Nephron progenitor cell (in vitro differentiated cells): ENCODE data around the gene IRF7.
A peak's percentile ranks its signal among the peaks of the same experiment; 100 is the strongest.

Experiments
- DNase-seq: peaks from one replicate; pipeline ENCODE4 v3.0.0; 2021
- H3K27ac Mint-ChIP-seq: 2 replicates; pipeline ENCODE4 v1.8.0; 2021; ENCODE audit warnings: mild to moderate bottlenecking, moderate library complexity, mixed read lengths
- H3K27me3 Mint-ChIP-seq: 2 replicates; pipeline ENCODE4 v1.8.0; 2021; ENCODE audit warnings: mild to moderate bottlenecking, low read depth, mixed read lengths; ENCODE audit not compliant: poor library complexity
- H3K36me3 Mint-ChIP-seq: 2 replicates; pipeline ENCODE4 v1.8.0; 2021; ENCODE audit warnings: low read depth, mixed read lengths
- H3K4me1 Mint-ChIP-seq: 2 replicates; pipeline ENCODE4 v1.8.0; 2021; ENCODE audit warnings: mixed read lengths
- H3K4me3 Mint-ChIP-seq: 2 replicates; pipeline ENCODE4 v1.8.0; 2021; ENCODE audit warnings: mild to moderate bottlenecking, moderate library complexity, mixed read lengths
- H3K9me3 Mint-ChIP-seq: 2 replicates; pipeline ENCODE4 v1.8.0; 2021; ENCODE audit warnings: mild to moderate bottlenecking, moderate library complexity, mixed read lengths
- TF ChIP-seq, protein P1 (sequence below): fragments of 200-600 bp; sonication (generic); IDR thresholded peaks from 2 replicates; pipeline ENCODE4 v1.5.0; 2021; ENCODE audit warnings: antibody characterized with exemption

The IRF7 gene

GRCh38 chr11:612201-612960, 3.4 kb downstream of the IRF7 start:
- Mint-ChIP-seq H3K27ac (peak overlapping the region; percentile 78), H3K4me3 (peak overlapping the region; percentile 45), H3K4me1 (peaks cover 23% of the 10 kb centered on the region), H3K9me3 (no peaks in the 10 kb centered on the region), H3K36me3 (peaks cover 17% of the 10 kb centered on the region), H3K27me3 (no peaks in the 10 kb centered on the region)
- no peak for DNase-seq
- TF ChIP-seq, protein P1, sequence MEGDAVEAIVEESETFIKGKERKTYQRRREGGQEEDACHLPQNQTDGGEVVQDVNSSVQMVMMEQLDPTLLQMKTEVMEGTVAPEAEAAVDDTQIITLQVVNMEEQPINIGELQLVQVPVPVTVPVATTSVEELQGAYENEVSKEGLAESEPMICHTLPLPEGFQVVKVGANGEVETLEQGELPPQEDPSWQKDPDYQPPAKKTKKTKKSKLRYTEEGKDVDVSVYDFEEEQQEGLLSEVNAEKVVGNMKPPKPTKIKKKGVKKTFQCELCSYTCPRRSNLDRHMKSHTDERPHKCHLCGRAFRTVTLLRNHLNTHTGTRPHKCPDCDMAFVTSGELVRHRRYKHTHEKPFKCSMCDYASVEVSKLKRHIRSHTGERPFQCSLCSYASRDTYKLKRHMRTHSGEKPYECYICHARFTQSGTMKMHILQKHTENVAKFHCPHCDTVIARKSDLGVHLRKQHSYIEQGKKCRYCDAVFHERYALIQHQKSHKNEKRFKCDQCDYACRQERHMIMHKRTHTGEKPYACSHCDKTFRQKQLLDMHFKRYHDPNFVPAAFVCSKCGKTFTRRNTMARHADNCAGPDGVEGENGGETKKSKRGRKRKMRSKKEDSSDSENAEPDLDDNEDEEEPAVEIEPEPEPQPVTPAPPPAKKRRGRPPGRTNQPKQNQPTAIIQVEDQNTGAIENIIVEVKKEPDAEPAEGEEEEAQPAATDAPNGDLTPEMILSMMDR = no peak

- Mint-ChIP-seq H3K4me1 (peaks cover 22% of the 10 kb centered on the region), H3K4me3 (no peak overlapping the region), H3K9me3 (no peaks in the 10 kb centered on the region), H3K36me3 (peaks cover 22% of the 10 kb centered on the region), H3K27me3 (no peaks in the 10 kb centered on the region), H3K27ac (peak overlapping the region; percentile 64)
- DNase-seq = no peak
- TF ChIP-seq, protein P1 = no peak
Measured at GRCh38 chr11:611001-611996, 4.5 kb downstream of the IRF7 start.

DNA sequence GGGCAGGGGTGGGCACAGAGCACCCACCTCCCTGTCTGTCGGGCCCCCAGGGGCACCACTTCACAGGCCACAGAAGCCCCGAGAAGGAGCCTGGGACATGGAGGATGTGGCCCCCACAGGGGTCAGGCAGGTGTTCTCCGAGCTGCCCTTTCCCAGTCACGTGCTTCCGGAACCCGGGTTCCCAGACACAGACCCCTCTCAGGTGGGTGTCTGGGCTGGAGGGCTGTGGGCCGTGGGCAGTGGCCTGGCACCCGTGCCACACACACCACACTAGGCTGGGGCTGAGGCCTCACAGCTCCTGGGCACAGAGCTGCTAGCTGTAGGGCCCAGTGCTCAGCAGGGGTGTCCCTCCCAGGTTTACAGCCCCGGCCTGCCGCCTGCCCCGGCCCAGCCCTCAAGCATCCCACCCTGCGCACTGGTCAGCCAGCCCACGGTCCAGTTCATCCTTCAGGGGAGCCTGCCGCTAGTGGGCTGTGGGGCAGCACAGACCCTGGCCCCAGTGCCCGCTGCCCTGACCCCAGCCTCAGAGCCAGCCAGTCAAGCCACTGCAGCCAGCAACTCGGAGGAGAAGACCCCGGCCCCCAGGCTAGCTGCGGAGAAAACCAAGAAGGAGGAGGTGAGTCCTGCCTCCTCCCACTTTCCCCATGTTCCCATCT, 5.5 kb downstream of the IRF7 start:
- TF ChIP-seq, protein P1 = no peak
- no peak for DNase-seq
- Mint-ChIP-seq H3K27me3 (no peaks in the 10 kb centered on the region), H3K27ac (no peak overlapping the region), H3K9me3 (no peaks in the 10 kb centered on the region), H3K4me1 (peaks cover 17% of the 10 kb centered on the region), H3K36me3 (peaks cover 22% of the 10 kb centered on the region), H3K4me3 (no peak overlapping the region)

- DNase-seq = no peak
- Mint-ChIP-seq H3K9me3 (no peaks in the 10 kb centered on the region), H3K36me3 (peaks cover 28% of the 10 kb centered on the region), H3K4me3 (no peak overlapping the region), H3K27me3 (no peaks in the 10 kb centered on the region), H3K4me1 (peaks cover 17% of the 10 kb centered on the region), H3K27ac (peak overlapping the region; percentile 61)
- TF ChIP-seq, protein P1 = no peak
Measured at GRCh38 chr11:609341-609811, 6.4 kb downstream of the IRF7 start.

- Mint-ChIP-seq H3K4me1 (peaks cover 17% of the 10 kb centered on the region), H3K9me3 (no peaks in the 10 kb centered on the region), H3K36me3 (peaks cover 34% of the 10 kb centered on the region), H3K4me3 (no peak overlapping the region), H3K27ac (peak overlapping the region; percentile 94), H3K27me3 (no peaks in the 10 kb centered on the region)
- TF ChIP-seq, protein P1 = no peak
- DNase-seq = no peak
Measured at GRCh38 chr11:608791-609251, 6.9 kb downstream of the IRF7 start.
